GF-D8 (cell line): ENCODE measurements around the gene GABRQ.
"Not testable (repeated sequence)": the region's sequence is repeated elsewhere in the genome, so short reads cannot be mapped to it uniquely, and the experiment has no call there.

ENCODE experiments used
- DNase-seq: peaks from one replicate; lab custom pipeline; 2025; lab: John Stamatoyannopoulos, UW

Gene GABRQ

DNA sequence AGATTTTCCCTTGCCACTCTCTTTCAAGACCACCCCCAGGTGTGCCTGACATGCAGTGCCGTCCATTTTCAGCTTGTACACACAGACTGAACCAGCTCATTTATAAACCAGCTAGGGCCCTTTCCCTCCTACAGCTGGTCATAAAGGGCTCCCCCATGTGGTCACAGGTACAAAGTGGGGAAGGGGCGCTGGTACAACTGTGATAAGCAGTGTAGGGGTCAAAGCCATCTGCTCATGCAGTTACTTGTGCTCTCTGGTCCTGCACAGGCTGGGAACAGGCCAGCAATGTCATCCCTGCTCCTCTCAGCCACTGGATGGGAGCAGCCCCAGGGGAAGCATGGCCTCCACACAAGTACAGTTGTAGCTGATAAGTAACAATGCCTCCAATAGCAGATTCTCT lies 20.6 kb downstream of the GABRQ start:
- DNase-seq, result no peak

DNA sequence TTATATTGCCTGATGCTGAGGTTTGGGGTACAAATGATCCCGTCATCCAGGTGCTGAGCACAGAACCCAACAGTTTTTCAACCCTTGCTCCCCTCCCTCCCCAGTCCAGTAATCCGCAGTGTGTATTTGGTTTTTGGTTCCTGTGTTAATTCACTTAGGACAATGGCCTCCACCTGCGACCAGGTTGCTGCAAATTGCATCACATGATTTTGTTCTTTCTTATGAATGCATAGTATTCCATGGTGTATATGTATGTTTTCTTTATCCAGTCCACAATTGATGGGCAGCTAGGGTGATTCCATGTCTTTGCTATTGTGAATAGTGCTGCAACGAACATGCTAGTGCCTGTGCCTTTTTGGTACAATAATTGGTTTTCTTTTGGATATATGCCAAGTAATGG lies 25.4 kb downstream of the GABRQ start:
- no peak for DNase-seq

DNA sequence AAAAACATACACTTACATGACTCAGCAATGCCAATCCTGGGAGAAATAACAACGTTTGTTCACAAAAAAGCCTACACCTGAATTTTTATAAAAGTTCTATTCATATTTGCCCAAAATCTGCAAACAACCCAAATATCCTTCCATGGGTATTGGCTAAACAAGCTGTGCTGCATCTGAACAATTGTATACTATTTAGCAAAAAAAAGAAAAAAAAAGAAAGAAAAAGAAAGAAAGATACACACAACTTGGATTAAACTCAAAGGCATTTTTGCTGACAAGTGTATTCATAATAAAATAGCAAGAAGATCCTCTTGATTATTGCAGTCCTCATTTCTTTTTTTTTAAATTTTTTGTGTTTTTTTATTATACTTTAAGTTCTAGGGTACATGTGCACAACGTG lies 36.4 kb downstream of the GABRQ start:
- DNase-seq, result no peak

- not testable (repeated sequence) for DNase-seq
Measured at GRCh38 chrX:152674652-152675051, 37.0 kb downstream of the GABRQ start.

GRCh38 chrX:152681012-152681411 lies 43.3 kb downstream of the GABRQ start:
- not testable (repeated sequence) for DNase-seq

- not testable (repeated sequence) for DNase-seq
Measured at GRCh38 chrX:152697952-152698931, 60.5 kb downstream of the GABRQ start, which contains the start of gene MAGEA3. Gene MAGEA3 (plus strand): TSS chrX:152698794. CDS start chrX:152700833, 2,039 bp downstream.

GRCh38 chrX:152700390-152700789 lies 62.7 kb downstream of the GABRQ start:
- DNase-seq, result not testable (repeated sequence)

DNA sequence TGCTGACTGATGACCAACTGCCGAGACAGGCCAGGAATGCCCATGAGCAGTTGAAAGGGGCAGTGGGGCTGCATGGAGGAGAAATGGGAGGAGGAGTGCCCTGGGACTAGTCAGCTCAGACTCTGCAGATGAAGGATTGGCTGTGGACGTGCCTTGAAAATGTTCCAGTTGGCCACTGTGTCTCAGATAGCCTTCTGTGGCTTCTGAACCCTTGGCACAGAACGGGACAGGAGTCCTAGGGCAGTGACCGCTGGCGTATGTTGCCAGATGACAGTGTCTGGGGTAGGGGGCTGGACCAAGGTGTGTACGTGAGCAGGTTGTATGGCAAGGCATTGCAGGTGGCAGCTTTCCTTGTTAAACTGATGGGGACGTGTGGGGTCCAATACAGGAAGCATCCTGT lies 68.8 kb downstream of the GABRQ start:
- not testable (repeated sequence) for DNase-seq
